Natural killer cell (primary cell): ENCODE results near the gene TNS3. TPM values are rescaled to one million over a fixed set of nuclear protein-coding genes. Genes with fewer than 3 reads are reported as not detected.

Source experiments
- ATAC-seq, 3 donors: fragments of 150-1000 bp in 2 of 3; fragments of 200-7000 bp in 1 of 3; cut with Tn5 transposase; 1 replicate in 1 of 3; 2 replicates in 2 of 3; pipeline ENCODE4 v1.10.0; 2021; ENCODE audit warnings: mild to moderate bottlenecking in 2 of 3, moderate library complexity in 2 of 3
- DNase-seq, 2 donors: peaks; one replicate each; pipeline versions ENCODE4 v3.0.0 to v3.0.0-alpha.2; 2013 to 2021; ENCODE audit warnings: mixed read lengths in 1 of 2
- H3K27ac ChIP-seq: one replicate; pipeline ENCODE4 v1.5.1; 2013; ENCODE audit warnings: mild to moderate bottlenecking, low read length
- H3K27me3 ChIP-seq: one replicate; pipeline ENCODE4 v1.6.1; 2013; ENCODE audit warnings: low read length; ENCODE audit not compliant: control insufficient read depth, insufficient read depth
- H3K36me3 ChIP-seq: one replicate; pipeline ENCODE4 v1.6.1; 2013; ENCODE audit warnings: low read length; ENCODE audit not compliant: control insufficient read depth, insufficient read depth
- H3K4me1 ChIP-seq: one replicate; pipeline ENCODE4 v1.6.1; 2013; ENCODE audit warnings: low read length; ENCODE audit not compliant: control insufficient read depth, insufficient read depth
- H3K4me3 ChIP-seq: one replicate; pipeline ENCODE4 v1.5.1; 2013; ENCODE audit warnings: low read length
- H3K9me3 ChIP-seq: one replicate; pipeline ENCODE4 v1.6.1; 2013; ENCODE audit warnings: low read length; ENCODE audit not compliant: control insufficient read depth, insufficient read depth
- H3K27ac Mint-ChIP-seq, 2 donors: one replicate each; pipeline ENCODE4 v1.8.0; 2022; ENCODE audit warnings: mild to moderate bottlenecking in 2 of 2, mixed read lengths in 2 of 2, moderate library complexity in 1 of 2
- H3K27me3 Mint-ChIP-seq, 2 donors: one replicate each; pipeline ENCODE4 v1.8.0; 2022; ENCODE audit warnings: low read depth in 2 of 2, mixed read lengths in 2 of 2
- H3K36me3 Mint-ChIP-seq: one replicate; pipeline ENCODE4 v1.8.0; 2022; ENCODE audit warnings: mixed read lengths
- H3K4me1 Mint-ChIP-seq, 2 donors: one replicate each; pipeline ENCODE4 v1.8.0; 2022; ENCODE audit warnings: mixed read lengths in 2 of 2
- H3K4me3 Mint-ChIP-seq: one replicate; pipeline ENCODE4 v1.8.0; 2022; ENCODE audit warnings: mild to moderate bottlenecking, moderate library complexity, mixed read lengths
- H3K9me3 Mint-ChIP-seq, 2 donors: one replicate each; pipeline ENCODE4 v1.8.0; 2022; ENCODE audit warnings: mixed read lengths in 2 of 2
- CTCF ChIP-seq: fragments of 200-600 bp; IDR thresholded peaks from one replicate; pipeline ENCODE4 v1.8.0; 2022; ENCODE audit warnings: antibody characterized with exemption
- WGBS: methylation state at CpG from one replicate; pipeline ENCODE4 v1.1.7; 2013; ENCODE audit warnings: missing lambda C conversion rate; ENCODE audit not compliant: insufficient coverage; 5-methylcytosine and 5-hydroxymethylcytosine counted together
- intact Hi-C: fragments of 100-400 bp; cut with micrococcal nuclease; formaldehyde crosslinking; loops from one replicate; pipeline ENCODE4 v1.14.2; 2022
- total RNA-seq, 4 donors: library from RNA; stranded (reverse); fragments of 120-200 nt in 1 of 4; gene quantifications; one replicate each; pipeline versions ENCODE4 v1.2.3 to v1.2.4, GENCODE V29; 2013 to 2022

Gene TNS3
- total RNA-seq, 3 donors from 2014 or later (not counting 1 experiment from before 2014, with no cell fraction given), result 1.6 to 3.5 (median 2.9) TPM

- Histone ChIP-seq H3K27me3 (no peaks in the 10 kb centered on the region), H3K27ac (no peak overlapping the region), H3K36me3 (no peaks in the 10 kb centered on the region), H3K9me3 (no peaks in the 10 kb centered on the region), H3K4me1 (no peaks in the 10 kb centered on the region), H3K4me3 (no peak overlapping the region)
- H3K27ac Mint-ChIP-seq, result no peak overlapping the region
- ATAC-seq (no peak), DNase-seq (no peak)
- H3K4me3 Mint-ChIP-seq, result no peak overlapping the region
- H3K36me3 Mint-ChIP-seq, result no peaks in the 10 kb centered on the region
- WGBS, result 82% methylated on average over 1 of the region's 1 CpG
- intact Hi-C loops, result no loop called here
- TF ChIP-seq CTCF, result no peak
- H3K27me3 Mint-ChIP-seq, result no peaks in the 10 kb centered on the region
- H3K4me1 Mint-ChIP-seq, result no peaks in the 10 kb centered on the region
- no peaks in the 10 kb centered on the region for H3K9me3 Mint-ChIP-seq
Measured at GRCh38 chr7:47440320-47440719, 141.6 kb downstream of the TNS3 start.

- no peak overlapping the region for H3K4me3 Mint-ChIP-seq
- no peaks in the 10 kb centered on the region for H3K9me3 Mint-ChIP-seq
- no peak overlapping the region for H3K27ac ChIP-seq
- H3K27ac Mint-ChIP-seq, result no peak overlapping the region
- H3K27me3 ChIP-seq, result no peaks in the 10 kb centered on the region
- WGBS, result 97% methylated on average over 17 of the region's 17 CpGs
- H3K27me3 Mint-ChIP-seq, result no peaks in the 10 kb centered on the region
- intact Hi-C loops, result no loop called here
- TF ChIP-seq CTCF, result no peak
- no peak overlapping the region for H3K4me3 ChIP-seq
- DNase-seq (no peak), ATAC-seq (no peak)
- no peaks in the 10 kb centered on the region for H3K4me1 Mint-ChIP-seq
- no peaks in the 10 kb centered on the region for H3K9me3 ChIP-seq
- no peaks in the 10 kb centered on the region for H3K36me3 ChIP-seq
- no peaks in the 10 kb centered on the region for H3K36me3 Mint-ChIP-seq
- H3K4me1 ChIP-seq, result no peaks in the 10 kb centered on the region
Measured at GRCh38 chr7:47439181-47439667, 142.7 kb downstream of the TNS3 start.

GRCh38 chr7:47438411-47439029, 143.4 kb downstream of the TNS3 start:
- 71% methylated on average over 5 of the region's 5 CpGs for WGBS
- Mint-ChIP-seq H3K27ac (no peak overlapping the region), H3K27me3 (no peaks in the 10 kb centered on the region), H3K36me3 (no peaks in the 10 kb centered on the region), H3K9me3 (no peaks in the 10 kb centered on the region), H3K4me1 (no peaks in the 10 kb centered on the region), H3K4me3 (no peak overlapping the region)
- DNase-seq, result no peak
- Histone ChIP-seq H3K4me1 (no peaks in the 10 kb centered on the region), H3K9me3 (no peaks in the 10 kb centered on the region), H3K27me3 (no peaks in the 10 kb centered on the region), H3K4me3 (no peak overlapping the region), H3K36me3 (no peaks in the 10 kb centered on the region), H3K27ac (no peak overlapping the region)
- intact Hi-C loops, result no loop called here
- TF ChIP-seq CTCF, result no peak
- no peak for ATAC-seq

- no peak overlapping the region for H3K4me3 Mint-ChIP-seq
- Histone ChIP-seq H3K4me1 (no peaks in the 10 kb centered on the region), H3K27me3 (no peaks in the 10 kb centered on the region), H3K4me3 (no peak overlapping the region), H3K9me3 (no peaks in the 10 kb centered on the region), H3K27ac (no peak overlapping the region), H3K36me3 (no peaks in the 10 kb centered on the region)
- no peaks in the 10 kb centered on the region for H3K27me3 Mint-ChIP-seq
- 70% methylated on average over 5 of the region's 5 CpGs for WGBS
- intact Hi-C loops, result no loop called here
- H3K36me3 Mint-ChIP-seq, result no peaks in the 10 kb centered on the region
- TF ChIP-seq CTCF, result no peak
- no peaks in the 10 kb centered on the region for H3K9me3 Mint-ChIP-seq
- no peak for DNase-seq
- H3K27ac Mint-ChIP-seq, result no peak overlapping the region
- ATAC-seq, result no peak
- no peaks in the 10 kb centered on the region for H3K4me1 Mint-ChIP-seq
Measured at GRCh38 chr7:47435889-47436312, 146.0 kb downstream of the TNS3 start.
